Neural cell (in vitro differentiated cells): ENCODE measurements around the gene TOLLIP. TPM values are rescaled to one million over a fixed set of nuclear protein-coding genes. Genes with fewer than 3 reads are reported as not detected.
A peak's percentile ranks its signal among the peaks of the same experiment; 100 is the strongest.

Source experiments
- H2AFZ ChIP-seq: fragments of 200-600, 300-800 bp; sonication (generic), shearing (Covaris generic); 2 replicates; pipeline ENCODE4 v1.6.0; 2014; ENCODE audit warnings: low read depth, mild to moderate bottlenecking, antibody characterized with exemption, low read length, moderate library complexity
- H3F3A ChIP-seq: fragments of 200-600 bp; shearing (Covaris generic); 2 replicates; pipeline ENCODE4 v1.6.1; 2016; ENCODE audit warnings: mild to moderate bottlenecking, moderate library complexity, mixed read lengths, antibody characterized with exemption, low read length; ENCODE audit not compliant: insufficient read depth, poor library complexity, severe bottlenecking
- H3K27ac ChIP-seq: fragments of 200-600, 300-800 bp; sonication (generic), shearing (Covaris generic); 2 replicates; pipeline ENCODE4 v1.5.1; 2014; ENCODE audit warnings: mild to moderate bottlenecking, low read length, moderate library complexity
- H3K27me3 ChIP-seq: fragments of 300-800, 200-600 bp; sonication (generic), shearing (Covaris generic); 2 replicates; pipeline ENCODE4 v1.6.0; 2014; ENCODE audit warnings: mild to moderate bottlenecking, low read depth, low read length, moderate library complexity; ENCODE audit not compliant: insufficient read depth
- H3K36me3 ChIP-seq: fragments of 300-800, 200-600 bp; sonication (generic), shearing (Covaris generic); 2 replicates; pipeline ENCODE4 v1.5.1; 2014; ENCODE audit warnings: mild to moderate bottlenecking, antibody characterized with exemption, low read length, moderate library complexity; ENCODE audit not compliant: insufficient read depth
- H3K4me2 ChIP-seq: fragments of 300-800, 200-600 bp; sonication (generic), shearing (Covaris generic); 2 replicates; pipeline ENCODE4 v1.6.0; 2014; ENCODE audit warnings: mild to moderate bottlenecking, low read length
- H3K4me3 ChIP-seq: fragments of 300-800, 200-600 bp; sonication (generic), shearing (Covaris generic); 2 replicates; pipeline ENCODE4 v1.5.1; 2014; ENCODE audit warnings: mild to moderate bottlenecking, low read length, moderate library complexity
- H3K79me2 ChIP-seq: fragments of 200-600 bp; shearing (Covaris generic); replicated peaks from 2 replicates; pipeline ENCODE4 v1.6.0; 2014; ENCODE audit warnings: mild to moderate bottlenecking, low read length, moderate library complexity; ENCODE audit not compliant: insufficient read depth
- H3K9ac ChIP-seq: fragments of 300-800, 200-600 bp; sonication (generic), shearing (Covaris generic); 2 replicates; pipeline ENCODE4 v1.6.1; 2016; ENCODE audit warnings: mild to moderate bottlenecking, low read length, mixed read lengths
- H3K9me2 ChIP-seq: fragments of 200-600 bp; shearing (Covaris generic); 2 replicates; pipeline ENCODE4 v1.6.1; 2016; ENCODE audit warnings: mild to moderate bottlenecking, low read length, mixed read lengths; ENCODE audit not compliant: insufficient read depth
- H3K9me3 ChIP-seq: fragments of 200-600, 300-800 bp; sonication (generic), shearing (Covaris generic); 2 replicates; pipeline ENCODE4 v1.6.1; 2016; ENCODE audit warnings: mild to moderate bottlenecking, mixed run types, low read length, moderate library complexity, mixed read lengths
- H4K20me1 ChIP-seq: fragments of 200-600 bp; shearing (Covaris generic); 2 replicates; pipeline ENCODE4 v1.6.1; 2016; ENCODE audit warnings: mild to moderate bottlenecking, mixed run types; ENCODE audit not compliant: insufficient read depth
- CTCF ChIP-seq: fragments of 450-650 bp; IDR thresholded peaks from 2 replicates; pipeline ENCODE4 v1.5.1; 2014; ENCODE audit warnings: antibody characterized with exemption, mild to moderate bottlenecking, moderate library complexity; ENCODE audit not compliant: poor library complexity, severe bottlenecking
- EP300 ChIP-seq: fragments of 450-650 bp; conservative IDR thresholded peaks from 2 replicates; pipeline ENCODE4 v1.6.1; 2014; ENCODE audit warnings: antibody characterized with exemption, mild to moderate bottlenecking, moderate library complexity; ENCODE audit not compliant: poor library complexity, severe bottlenecking
- EZH2 ChIP-seq: fragments of 200-600, 300-800 bp; shearing (Covaris generic), sonication (generic); IDR thresholded peaks from 2 replicates; pipeline ENCODE4 v1.6.1; 2014; ENCODE audit warnings: antibody characterized with exemption, low read length, borderline replicate concordance, mild to moderate bottlenecking; ENCODE audit not compliant: insufficient read depth, poor library complexity, severe bottlenecking
- MXI1 ChIP-seq: fragments of 450-650 bp; conservative IDR thresholded peaks from 2 replicates; pipeline ENCODE4 v1.6.1; 2014; ENCODE audit warnings: antibody characterized with exemption, mild to moderate bottlenecking; ENCODE audit not compliant: poor library complexity, severe bottlenecking
- POLR2AphosphoS5 ChIP-seq: IDR thresholded peaks from 2 replicates; pipeline ENCODE4 v1.6.1; 2012
- RAD21 ChIP-seq: fragments of 450-650 bp; conservative IDR thresholded peaks from 2 replicates; pipeline ENCODE4 v1.6.1; 2014; ENCODE audit warnings: antibody characterized with exemption, mild to moderate bottlenecking, moderate library complexity
- REST ChIP-seq: IDR thresholded peaks from 2 replicates; pipeline ENCODE4 v1.6.1; 2012; ENCODE audit warnings: borderline replicate concordance
- SMC3 ChIP-seq: fragments of 450-650 bp; conservative IDR thresholded peaks from 2 replicates; pipeline ENCODE4 v1.6.1; 2014; ENCODE audit warnings: antibody characterized with exemption, mild to moderate bottlenecking, moderate library complexity; ENCODE audit not compliant: poor library complexity
- TAF1 ChIP-seq: IDR thresholded peaks from 2 replicates; pipeline ENCODE4 v1.6.1; 2012; ENCODE audit warnings: low read depth
- polyA plus RNA-seq: library from polyadenylated mRNA; depleted of rRNA; stranded (reverse); fragments of >200 nt; gene quantifications from 2 replicates; pipeline ENCODE4 v1.2.3, GENCODE V29; 2014

TOLLIP gene
- polyA plus RNA-seq, 1 donor from 2014 or later = 24.1 TPM

GRCh38 chr11:1262172-1263006 lies 47.0 kb downstream of the TOLLIP start:
- no peaks in the 10 kb centered on the region for H3K79me2 ChIP-seq
- no peaks in the 10 kb centered on the region for H3F3A ChIP-seq
- H3K4me3 ChIP-seq = peak overlapping the region; percentile 63
- H3K4me2 ChIP-seq = peak overlapping the region; percentile 19
- no peaks in the 10 kb centered on the region for H3K27me3 ChIP-seq
- H3K9me3 ChIP-seq = no peaks in the 10 kb centered on the region
- H2AFZ ChIP-seq = peak overlapping the region; percentile 33
- H4K20me1 ChIP-seq = no peaks in the 10 kb centered on the region
- TF ChIP-seq EZH2 = no peak
- no peak for TF ChIP-seq TAF1
- TF ChIP-seq RAD21 = no peak
- peak; percentile 39 for TF ChIP-seq EP300
- no peak for TF ChIP-seq CTCF
- no peak for TF ChIP-seq SMC3
- TF ChIP-seq POLR2AphosphoS5 = peak; percentile 63
- TF ChIP-seq REST = no peak
- peak; percentile 55 for TF ChIP-seq MXI1
- no peaks in the 10 kb centered on the region for H3K36me3 ChIP-seq
- peak overlapping the region; percentile 62 for H3K9ac ChIP-seq
- H3K9me2 ChIP-seq = no peaks in the 10 kb centered on the region
- H3K27ac ChIP-seq = peak overlapping the region; percentile 42

GRCh38 chr11:1261241-1262071 lies 48.0 kb downstream of the TOLLIP start:
- Histone ChIP-seq H3F3A (no peaks in the 10 kb centered on the region), H3K9me3 (no peaks in the 10 kb centered on the region), H4K20me1 (no peaks in the 10 kb centered on the region), H3K9me2 (no peaks in the 10 kb centered on the region), H3K4me2 (no peak overlapping the region), H3K4me3 (peak overlapping the region; percentile 63), H3K36me3 (no peaks in the 10 kb centered on the region), H3K27me3 (no peaks in the 10 kb centered on the region), H3K9ac (peak overlapping the region; percentile 62), H3K27ac (no peak overlapping the region), H2AFZ (no peak overlapping the region), H3K79me2 (no peaks in the 10 kb centered on the region)
- no peak for TF ChIP-seq CTCF
- no peak for TF ChIP-seq POLR2AphosphoS5
- no peak for TF ChIP-seq EZH2
- TF ChIP-seq TAF1 = no peak
- no peak for TF ChIP-seq MXI1
- no peak for TF ChIP-seq SMC3
- no peak for TF ChIP-seq RAD21
- TF ChIP-seq REST = no peak
- no peak for TF ChIP-seq EP300
